HG03066 (cell line): ENCODE data around the gene SPTLC2.
"Not testable (repeated sequence)": the region's sequence is repeated elsewhere in the genome, so short reads cannot be mapped to it uniquely, and the experiment has no call there.

Experiments
- ATAC-seq: cut with Tn5 transposase; IDR thresholded peaks from one replicate; pipeline ENCODE4 v1.9.1; 2021; ENCODE audit warnings: low read depth; ENCODE audit not compliant: unreplicated experiment

SPTLC2 gene

GRCh38 chr14:77590845-77591485 is 25.5 kb downstream of the SPTLC2 start:
- no peak for ATAC-seq

- no peak for ATAC-seq
Measured at GRCh38 chr14:77589099-77589498, 27.3 kb downstream of the SPTLC2 start.

- not testable (repeated sequence) for ATAC-seq
Measured at GRCh38 chr14:77588411-77589025, 27.9 kb downstream of the SPTLC2 start.

- ATAC-seq, result no peak
Measured at GRCh38 chr14:77585385-77585784, 31.1 kb downstream of the SPTLC2 start.

- no peak for ATAC-seq
Measured at GRCh38 chr14:77584809-77585208, 31.6 kb downstream of the SPTLC2 start.

GRCh38 chr14:77583657-77584056 is 32.8 kb downstream of the SPTLC2 start:
- no peak for ATAC-seq

GRCh38 chr14:77582511-77582910 is 33.9 kb downstream of the SPTLC2 start:
- ATAC-seq, result no peak

GRCh38 chr14:77580964-77581505 is 35.4 kb downstream of the SPTLC2 start:
- peak; percentile 97 for ATAC-seq

- no peak for ATAC-seq
Measured at GRCh38 chr14:77580477-77580876, 36.0 kb downstream of the SPTLC2 start.

- ATAC-seq, result no peak
Measured at GRCh38 chr14:77579780-77580179, 36.7 kb downstream of the SPTLC2 start.

GRCh38 chr14:77579065-77579464 is 37.4 kb downstream of the SPTLC2 start:
- ATAC-seq, result no peak

GRCh38 chr14:77574446-77575115 is 41.9 kb downstream of the SPTLC2 start:
- ATAC-seq, result no peak

GRCh38 chr14:77573964-77574363 is 42.5 kb downstream of the SPTLC2 start:
- ATAC-seq, result no peak

GRCh38 chr14:77570706-77571268 is 45.6 kb downstream of the SPTLC2 start:
- ATAC-seq, result no peak

GRCh38 chr14:77565994-77566305 is 50.5 kb downstream of the SPTLC2 start:
- no peak for ATAC-seq

GRCh38 chr14:77565289-77565993 is 51.0 kb downstream of the SPTLC2 start:
- ATAC-seq, result no peak

GRCh38 chr14:77562681-77563080 is 53.8 kb downstream of the SPTLC2 start:
- no peak for ATAC-seq

- no peak for ATAC-seq
Measured at GRCh38 chr14:77561881-77562280, 54.6 kb downstream of the SPTLC2 start.

GRCh38 chr14:77559381-77559780 is 57.1 kb downstream of the SPTLC2 start:
- no peak for ATAC-seq

- ATAC-seq, result no peak
Measured at GRCh38 chr14:77557391-77557790, 59.0 kb downstream of the SPTLC2 start.

- no peak for ATAC-seq
Measured at GRCh38 chr14:77556946-77557345, 59.5 kb downstream of the SPTLC2 start.
